ENCODE data around the gene SDSL. TPM values are rescaled to one million over a fixed set of nuclear protein-coding genes. Genes with fewer than 3 reads are reported as not detected.

The SDSL gene
- total and polyA plus RNA-seq, 2 of the 13 experiments (the other 11 are each of a cell fraction or from before 2014, with no cell fraction given) = 1.2 to 1.7 TPM

DNA sequence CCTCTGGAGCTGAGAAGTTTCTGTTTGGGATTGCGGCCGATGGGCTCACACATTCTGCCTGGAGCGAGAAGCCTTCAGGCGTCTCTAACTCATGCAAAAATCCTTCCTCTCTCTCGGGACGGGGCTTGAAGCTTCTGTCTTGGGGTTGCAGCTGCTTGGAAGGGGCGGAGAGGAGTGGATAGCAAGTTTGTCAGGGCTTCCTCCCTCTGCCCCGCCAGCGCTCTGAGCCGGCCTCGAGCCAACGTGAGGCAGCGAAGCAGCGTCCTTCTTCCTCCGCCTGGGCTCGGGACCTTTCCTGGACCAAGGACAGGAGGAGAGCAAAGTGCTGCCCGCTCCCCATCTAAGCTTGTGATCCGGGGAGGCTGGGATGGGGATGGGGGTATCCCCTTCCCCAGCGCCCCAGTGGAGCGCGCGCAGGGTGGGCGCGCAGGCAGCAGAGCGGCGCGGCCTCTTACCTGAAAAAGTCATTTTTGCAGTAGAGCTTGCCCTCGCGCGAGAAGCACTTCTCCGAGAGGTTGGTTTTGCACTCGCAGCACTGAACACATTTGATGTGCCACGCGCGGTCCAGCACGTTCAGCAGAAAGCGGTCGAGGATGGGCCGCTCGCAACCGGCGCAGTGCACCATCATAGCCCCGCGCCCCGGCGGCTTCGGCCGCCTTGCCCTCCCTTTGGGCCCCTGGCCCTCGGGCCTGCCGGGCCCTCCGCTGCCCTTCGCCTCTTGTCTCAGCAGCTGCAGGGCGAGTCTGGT, 48.9 kb downstream of the SDSL start:
- 9% methylated on average over 24 of the region's 53 CpGs for WGBS (ENCODE audit: low lambda C conversion rate)
- no peak overlapping the region for H3K4me2 ChIP-seq (ENCODE audit: low read depth, low read length)
- ATAC-seq = no peak

DNA sequence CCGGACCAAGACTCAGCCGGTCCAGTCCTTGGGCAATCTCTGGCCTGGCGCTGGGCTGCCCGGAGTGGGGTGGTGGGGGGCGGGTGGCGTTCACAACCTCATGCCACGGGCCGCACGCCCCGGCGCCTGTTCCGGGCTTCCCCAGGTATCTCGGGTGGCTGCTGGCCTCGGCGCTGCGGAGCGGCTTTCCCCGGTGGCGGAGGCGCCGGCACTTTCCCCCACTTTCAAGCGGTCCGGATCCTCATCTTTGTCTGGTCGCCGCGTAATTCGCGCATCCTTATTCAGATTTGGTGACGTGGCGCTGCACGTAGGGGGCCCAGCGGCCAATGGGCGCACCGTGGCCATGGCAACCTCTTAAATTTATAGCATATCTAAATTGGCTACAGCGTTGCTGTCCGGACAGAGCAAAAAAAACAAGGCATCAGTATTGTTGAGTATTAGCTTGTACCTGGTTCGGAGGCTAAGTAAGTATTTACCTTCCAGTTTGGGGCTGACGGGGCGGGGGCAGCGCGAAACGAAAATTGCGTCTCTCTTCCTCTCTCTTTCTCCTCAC, 49.5 kb downstream of the SDSL start, which contains the start of gene LHX5:
TSS of gene LHX5 (minus strand) at position 253 of the 553 bp plus-strand sequence. CDS start 373 bp downstream, outside the sequence.
- DNase-seq (ENCODE audit: low spot score) (no peak), ATAC-seq (no peak), FAIRE-seq (no peak)
- no TSS peak for BruUV-seq (replicated peaks)
- no peaks in the 10 kb centered on the region for H4K20me1 ChIP-seq (ENCODE audit: insufficient read depth, low read length)
- H3K4me3 ChIP-seq (replicated peaks in 1 of 3; ENCODE audit: insufficient read depth in 1 of 3, low read depth in 2 of 3, low read length in 3 of 3) = no peak within 1 kb of the TSS
- no peaks in the 10 kb centered on the region for H3K79me2 ChIP-seq (ENCODE audit: insufficient read depth, low read length)
- intact Hi-C loops (cut with micrococcal nuclease; ENCODE audit: unreplicated experiment) (no loop called here), in situ Hi-C loops (cut with HindIII; ENCODE audit: extremely low pct_ligation_motif_present, low pct_unique_long_range_greater_than_20kb) (no loop called here)
- no peak within 1 kb of the TSS for H3K27ac ChIP-seq (ENCODE audit: extremely low read length, insufficient read depth, low read length)
- ChIA-PET POLR2A (no interaction called here), CTCF (ENCODE audit: low intra/inter-chr PET ratio, low total read pairs) (no interaction called here)
- no peaks in the 10 kb centered on the region for H3K4me1 ChIP-seq (ENCODE audit: insufficient read depth, low read length)
- H3K27me3 ChIP-seq (ENCODE audit: control insufficient read depth in 1 of 2, insufficient read depth in 2 of 2, low read length in 2 of 2) = peaks cover 11 to 89% of the 10 kb centered on the region in 2 experiments
- H3K9ac ChIP-seq (ENCODE audit: insufficient read depth, low read depth, low read length) = no peak within 1 kb of the TSS
- 36% methylated on average over 30 of the region's 43 CpGs for WGBS (ENCODE audit: low lambda C conversion rate)
- no peaks in the 10 kb centered on the region for H3K9me3 ChIP-seq (ENCODE audit: low read length)
- no peaks in the 10 kb centered on the region for H3K36me3 ChIP-seq (replicated peaks in 1 of 2; ENCODE audit: control insufficient read depth in 1 of 2, insufficient read depth in 2 of 2, low read length in 2 of 2)
- no peak within 1 kb of the TSS for H2AFZ ChIP-seq (ENCODE audit: low read length)
- TF ChIP-seq, protein P1, sequence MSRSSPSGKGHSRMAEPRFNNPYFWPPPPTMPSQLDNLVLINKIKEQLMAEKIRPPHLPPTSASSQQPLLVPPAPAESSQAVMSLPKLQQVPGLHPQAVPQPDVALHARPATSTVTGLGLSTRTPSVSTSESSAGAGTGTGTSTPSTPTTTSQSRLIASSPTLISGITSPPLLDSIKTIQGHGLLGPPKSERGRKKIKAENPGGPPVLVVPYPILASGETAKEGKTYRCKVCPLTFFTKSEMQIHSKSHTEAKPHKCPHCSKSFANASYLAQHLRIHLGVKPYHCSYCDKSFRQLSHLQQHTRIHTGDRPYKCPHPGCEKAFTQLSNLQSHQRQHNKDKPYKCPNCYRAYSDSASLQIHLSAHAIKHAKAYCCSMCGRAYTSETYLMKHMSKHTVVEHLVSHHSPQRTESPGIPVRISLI (CRISPR knock-in tag; IDR thresholded peaks at IDR 0.05; ENCODE audit: borderline replicate concordance) = no peak
- TF ChIP-seq, protein P2, sequence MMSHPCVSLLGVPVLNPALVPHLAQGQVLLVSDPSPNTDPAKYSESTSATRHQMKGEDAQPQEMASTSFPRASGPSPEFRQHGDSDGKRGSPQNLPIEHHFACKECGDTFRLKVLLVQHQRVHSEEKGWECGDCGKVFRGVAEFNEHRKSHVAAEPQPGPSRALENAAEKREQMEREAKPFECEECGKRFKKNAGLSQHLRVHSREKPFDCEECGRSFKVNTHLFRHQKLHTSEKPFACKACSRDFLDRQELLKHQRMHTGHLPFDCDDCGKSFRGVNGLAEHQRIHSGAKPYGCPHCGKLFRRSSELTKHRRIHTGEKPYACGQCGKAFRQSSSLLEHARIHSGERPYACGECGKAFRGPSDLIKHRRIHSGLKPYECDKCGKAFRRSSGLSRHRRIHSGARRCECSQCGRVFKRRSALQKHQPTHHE (CRISPR knock-in tag; IDR thresholded peaks at IDR 0.05; ENCODE audit: borderline replicate concordance) = no peak
- TF ChIP-seq MZF1 (CRISPR knock-in tag; IDR thresholded peaks at IDR 0.05; ENCODE audit: borderline replicate concordance) = no peak
- no peak for TF ChIP-seq TSC22D2 (CRISPR knock-in tag; IDR thresholded peaks at IDR 0.05; ENCODE audit: borderline replicate concordance)
- no peak for TF ChIP-seq POLR2AphosphoS2 (IDR thresholded peaks at IDR 0.05; ENCODE audit: low read depth, low read length)
- H3K4me2 ChIP-seq (ENCODE audit: low read depth, low read length) = no peak within 1 kb of the TSS

More for the DNA sequence above, 48.9 kb downstream of the SDSL start:
- no TSS peak for BruUV-seq (replicated peaks)
- Histone ChIP-seq H3K27ac (ENCODE audit: extremely low read length, insufficient read depth, low read length) (no peak overlapping the region), H3K27me3 (ENCODE audit: control insufficient read depth in 1 of 2, insufficient read depth in 2 of 2, low read length in 2 of 2) (peaks cover 15 to 94% of the 10 kb centered on the region in 2 experiments), H2AFZ (ENCODE audit: low read length) (no peak overlapping the region), H4K20me1 (ENCODE audit: insufficient read depth, low read length) (no peaks in the 10 kb centered on the region), H3K36me3 (replicated peaks in 1 of 2; ENCODE audit: control insufficient read depth in 1 of 2, insufficient read depth in 2 of 2, low read length in 2 of 2) (no peaks in the 10 kb centered on the region), H3K4me1 (ENCODE audit: insufficient read depth, low read length) (no peaks in the 10 kb centered on the region), H3K4me3 (replicated peaks in 1 of 3; ENCODE audit: insufficient read depth in 1 of 3, low read depth in 2 of 3, low read length in 3 of 3) (no peak overlapping the region), H3K79me2 (ENCODE audit: insufficient read depth, low read length) (no peaks in the 10 kb centered on the region), H3K9me3 (ENCODE audit: low read length) (no peaks in the 10 kb centered on the region), H3K9ac (ENCODE audit: insufficient read depth, low read depth, low read length) (no peak overlapping the region)
- in situ Hi-C loops (cut with HindIII; ENCODE audit: extremely low pct_ligation_motif_present, low pct_unique_long_range_greater_than_20kb) = no loop called here
- ChIA-PET CTCF (ENCODE audit: low intra/inter-chr PET ratio, low total read pairs) (no interaction called here), POLR2A (no interaction called here)
- TF ChIP-seq ZBTB3 (CRISPR knock-in tag; IDR thresholded peaks at IDR 0.05; ENCODE audit: borderline replicate concordance, low read depth) (no peak), CENPT (CRISPR knock-in tag; IDR thresholded peaks at IDR 0.05; ENCODE audit: low read depth) (no peak), ETV5 (CRISPR knock-in tag; IDR thresholded peaks at IDR 0.05; ENCODE audit: borderline replicate concordance) (no peak)
- TF ChIP-seq, protein P3, sequence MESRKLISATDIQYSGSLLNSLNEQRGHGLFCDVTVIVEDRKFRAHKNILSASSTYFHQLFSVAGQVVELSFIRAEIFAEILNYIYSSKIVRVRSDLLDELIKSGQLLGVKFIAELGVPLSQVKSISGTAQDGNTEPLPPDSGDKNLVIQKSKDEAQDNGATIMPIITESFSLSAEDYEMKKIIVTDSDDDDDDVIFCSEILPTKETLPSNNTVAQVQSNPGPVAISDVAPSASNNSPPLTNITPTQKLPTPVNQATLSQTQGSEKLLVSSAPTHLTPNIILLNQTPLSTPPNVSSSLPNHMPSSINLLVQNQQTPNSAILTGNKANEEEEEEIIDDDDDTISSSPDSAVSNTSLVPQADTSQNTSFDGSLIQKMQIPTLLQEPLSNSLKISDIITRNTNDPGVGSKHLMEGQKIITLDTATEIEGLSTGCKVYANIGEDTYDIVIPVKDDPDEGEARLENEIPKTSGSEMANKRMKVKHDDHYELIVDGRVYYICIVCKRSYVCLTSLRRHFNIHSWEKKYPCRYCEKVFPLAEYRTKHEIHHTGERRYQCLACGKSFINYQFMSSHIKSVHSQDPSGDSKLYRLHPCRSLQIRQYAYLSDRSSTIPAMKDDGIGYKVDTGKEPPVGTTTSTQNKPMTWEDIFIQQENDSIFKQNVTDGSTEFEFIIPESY (CRISPR knock-in tag; IDR thresholded peaks at IDR 0.05) = no peak
- no peak for DNase-seq (ENCODE audit: low spot score)
- intact Hi-C loops (cut with micrococcal nuclease; ENCODE audit: unreplicated experiment) = no loop called here
- FAIRE-seq = no peak
